Measurements from ENCODE around the gene SMPDL3B. TPM values are rescaled to one million over a fixed set of nuclear protein-coding genes. Genes with fewer than 3 reads are reported as not detected.

SMPDL3B gene
- total RNA-seq, 1 experiment from 2014 or later, result 51.3 TPM

GRCh38 chr1:27885621-27886352 is 49.0 kb upstream of the SMPDL3B start:
- no peak for TF ChIP-seq CTCF (conservative IDR thresholded peaks at IDR 0.05)
- no peaks in the 10 kb centered on the region for H3K79me1 ChIP-seq (ENCODE audit: insufficient read depth, low read depth, low read length, poor library complexity, severe bottlenecking)
- H2AK5ac ChIP-seq (ENCODE audit: insufficient read length, low read length), result no peak overlapping the region
- H4K8ac ChIP-seq (replicated peaks; ENCODE audit: insufficient read length, low read depth, low read length), result no peak overlapping the region
- no peak for DNase-seq
- WGBS (ENCODE audit: extremely low coverage, insufficient read length, low lambda C conversion rate), result no CpG with 5 or more reads among the region's 15 CpGs
- Mint-ChIP-seq H3K4me1 (no peaks in the 10 kb centered on the region), H3K36me3 (ENCODE audit: insufficient read depth in 1 of 3, low read depth in 3 of 3) (peaks cover under 1 to 75% (median 51%) of the 10 kb centered on the region in 3 experiments; a peak in 6 of 7 replicates), H3K9me3 (no peaks in the 10 kb centered on the region), H3K27me3 (ENCODE audit: low read depth) (no peaks in the 10 kb centered on the region; the same call in 1 of the 2 replicates), H3K27ac (peak overlapping the region in 1 of 3 experiments; percentile 81; a peak in 3 of 7 replicates), H3K4me3 (no peak overlapping the region)
- no peak overlapping the region for H2BK12ac ChIP-seq (ENCODE audit: insufficient read length, low read depth, low read length)
- H3K79me2 ChIP-seq (ENCODE audit: insufficient read depth, low read length), result no peaks in the 10 kb centered on the region
- H2BK5ac ChIP-seq (ENCODE audit: insufficient read length, low read length), result no peak overlapping the region
- no peak overlapping the region for H3K23ac ChIP-seq (ENCODE audit: insufficient read length, low read depth, low read length)
- no peak overlapping the region for H4K5ac ChIP-seq (ENCODE audit: insufficient read length, low read depth, low read length)
- no peak overlapping the region for H2BK20ac ChIP-seq (ENCODE audit: low read depth, low read length, poor library complexity, severe bottlenecking)
- no peak overlapping the region for H3K14ac ChIP-seq (ENCODE audit: insufficient read depth, low read length)
- H3T11ph ChIP-seq (ENCODE audit: low read length), result no peak overlapping the region
- no peaks in the 10 kb centered on the region for H3K4me1 ChIP-seq (ENCODE audit: insufficient read depth, low read length)
- H3K9me3 ChIP-seq (ENCODE audit: control insufficient read depth, low read depth, low read length), result no peaks in the 10 kb centered on the region
- no peak overlapping the region for H3K27ac ChIP-seq (ENCODE audit: insufficient read length, low read depth, low read length)
- H2AFZ ChIP-seq (ENCODE audit: low read length), result no peak overlapping the region
- no peak overlapping the region for H4K91ac ChIP-seq (ENCODE audit: insufficient read length, low read depth, low read length)
- no peaks in the 10 kb centered on the region for H4K20me1 ChIP-seq (ENCODE audit: control insufficient read depth, insufficient read depth, insufficient read length)
- H3K27me3 ChIP-seq (ENCODE audit: insufficient read depth, low read length), result no peaks in the 10 kb centered on the region
- H3K4me2 ChIP-seq (ENCODE audit: insufficient read depth, insufficient read length, low read length), result no peak overlapping the region
- no peaks in the 10 kb centered on the region for H3K23me2 ChIP-seq (ENCODE audit: insufficient read length, low read depth, low read length, poor library complexity, severe bottlenecking)
- no peak overlapping the region for H3K9ac ChIP-seq (ENCODE audit: extremely low read depth, insufficient read length, low read length)
- no peak overlapping the region for H2BK15ac ChIP-seq (ENCODE audit: low read depth, low read length)
- no peak overlapping the region for H3K4ac ChIP-seq (ENCODE audit: low read depth, low read length)
- no peak overlapping the region for H3K56ac ChIP-seq (ENCODE audit: insufficient read length, low read depth, low read length)
- no peak overlapping the region for H3K18ac ChIP-seq (ENCODE audit: insufficient read length, low read depth, low read length)
- no peak overlapping the region for H2BK120ac ChIP-seq (ENCODE audit: low read depth, low read length, poor library complexity, severe bottlenecking)
